GM19239 (cell line): ENCODE measurements around the gene KIRREL1.
A peak's percentile ranks its signal among the peaks of the same experiment; 100 is the strongest.

Experiments
- DNase-seq: peaks from one replicate; pipeline ENCODE4 v3.0.0; 2011; ENCODE audit warnings: low spot score; ENCODE audit not compliant: insufficient read length
- FAIRE-seq: peaks from 2 replicates; lab custom pipeline; 2011; peaks lifted over from hg19 to GRCh38; lab: Jason Lieb, UNC

Gene KIRREL1

DNA sequence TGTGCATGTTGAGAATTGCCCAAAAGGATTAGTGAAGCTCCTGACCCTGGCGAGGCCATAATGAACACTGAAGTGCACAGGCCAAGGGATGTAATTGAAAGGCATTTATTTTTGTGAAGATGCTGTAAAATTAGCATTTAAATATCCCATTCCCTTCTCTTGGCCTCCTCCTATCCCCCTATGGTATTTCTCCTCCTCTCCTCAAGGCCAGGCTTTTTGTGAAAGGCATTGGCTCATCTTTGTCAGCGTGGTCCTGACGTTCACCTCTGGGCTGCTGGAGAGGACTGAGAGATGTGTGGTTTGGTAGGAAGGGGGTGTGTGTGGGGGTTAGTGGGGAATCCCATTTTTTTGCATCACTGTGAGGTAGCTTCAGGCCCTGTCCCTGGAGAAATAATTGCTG is 105.7 kb downstream of the KIRREL1 start:
- DNase-seq, result no peak
- FAIRE-seq, result no peak

DNA sequence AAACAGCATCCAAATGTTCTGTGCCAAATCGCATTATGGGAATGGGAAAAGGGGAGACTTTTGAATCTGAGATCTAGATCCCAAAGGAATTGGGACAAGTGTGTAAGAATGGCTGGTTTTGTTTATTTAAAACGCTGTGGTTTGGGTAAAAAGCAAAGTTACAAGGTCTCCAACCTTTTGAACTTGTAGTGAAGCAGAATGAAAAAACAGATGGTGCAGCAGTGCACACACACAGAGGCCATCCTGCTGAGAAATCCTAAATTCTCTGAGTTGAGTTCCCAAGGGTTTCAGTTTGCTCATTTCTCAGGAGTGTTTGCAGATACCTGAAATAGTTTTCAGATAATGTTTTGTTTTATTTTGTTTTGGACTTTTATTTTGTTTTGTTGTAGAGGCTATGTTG is 107.1 kb downstream of the KIRREL1 start:
- FAIRE-seq (no peak), DNase-seq (no peak)

DNA sequence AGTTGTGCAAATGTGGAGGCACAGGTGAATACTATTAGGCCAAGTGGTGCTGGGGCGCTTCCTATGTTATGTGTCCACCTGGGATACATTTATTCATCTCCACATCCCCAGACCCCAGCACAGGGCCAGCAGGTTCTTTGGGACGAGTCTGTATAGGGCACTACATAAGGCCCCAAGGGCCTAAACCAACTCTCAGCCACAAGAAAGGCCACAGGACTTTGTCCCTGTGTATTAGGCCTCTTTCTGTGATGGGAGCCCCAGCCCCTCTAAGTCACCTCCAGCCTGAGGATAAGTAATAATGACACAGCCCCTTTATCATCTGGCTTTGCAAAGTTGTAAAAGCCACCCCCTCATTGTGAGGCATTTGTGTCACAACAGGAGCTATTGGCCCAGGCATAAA is 108.0 kb downstream of the KIRREL1 start:
- no peak for DNase-seq
- FAIRE-seq, result no peak

DNA sequence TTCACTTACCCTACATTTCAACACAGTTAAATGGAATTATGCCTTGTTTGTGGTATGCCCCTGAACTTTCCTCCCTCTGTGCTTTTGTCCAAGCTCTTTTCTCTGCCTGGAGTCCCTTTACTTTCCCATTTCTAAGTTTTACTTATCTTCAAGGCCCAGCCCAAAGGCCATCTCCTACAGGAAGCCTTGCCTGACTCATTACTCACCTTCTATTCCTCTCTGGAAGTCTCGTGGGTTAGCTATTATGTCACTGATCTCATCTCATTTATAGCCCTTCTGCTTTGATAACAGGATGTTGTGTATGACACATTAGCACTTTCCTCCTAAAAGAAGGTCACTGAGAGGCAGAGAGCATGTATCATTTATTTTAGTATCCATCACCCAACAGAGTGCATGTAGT is 108.5 kb downstream of the KIRREL1 start:
- DNase-seq (no peak), FAIRE-seq (no peak)

DNA sequence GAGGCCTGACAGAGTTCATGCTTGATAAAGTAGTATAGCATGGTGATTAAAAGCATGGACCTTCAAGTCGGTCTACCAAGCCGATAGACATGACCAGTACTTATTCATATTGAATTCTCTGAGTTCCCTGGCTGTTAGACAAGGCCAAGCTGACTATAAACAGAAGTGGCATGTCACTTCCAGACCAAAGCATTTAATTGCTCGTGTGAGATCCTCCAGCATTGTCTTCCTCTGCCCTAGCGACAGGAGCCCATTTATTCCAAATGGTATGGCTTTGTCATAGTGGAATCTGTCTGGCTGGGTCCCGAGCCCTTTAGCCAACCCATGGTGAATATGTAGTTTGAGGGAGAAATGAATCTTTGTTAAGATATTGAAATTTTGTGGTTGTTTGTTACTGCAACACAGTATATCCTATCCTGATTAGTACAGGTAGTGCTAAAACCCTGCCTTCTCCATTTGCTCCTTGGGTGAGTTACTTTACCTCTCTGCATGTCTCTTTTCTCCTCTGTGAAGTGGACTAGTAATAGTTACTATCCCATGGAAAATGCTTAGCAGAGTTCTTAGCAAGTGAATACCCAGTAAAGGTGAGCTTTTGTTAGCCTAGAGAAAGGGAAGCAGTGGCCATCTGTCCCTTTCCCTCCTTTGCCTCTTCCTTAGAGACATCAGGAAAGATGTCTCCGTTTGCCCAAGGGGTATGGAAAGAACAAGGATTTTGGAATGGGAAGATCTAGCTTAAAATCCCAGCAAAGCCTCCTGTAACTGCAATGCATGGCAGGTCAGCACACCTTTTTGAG is 109.6 kb downstream of the KIRREL1 start:
- DNase-seq (no peak), FAIRE-seq (no peak)

DNA sequence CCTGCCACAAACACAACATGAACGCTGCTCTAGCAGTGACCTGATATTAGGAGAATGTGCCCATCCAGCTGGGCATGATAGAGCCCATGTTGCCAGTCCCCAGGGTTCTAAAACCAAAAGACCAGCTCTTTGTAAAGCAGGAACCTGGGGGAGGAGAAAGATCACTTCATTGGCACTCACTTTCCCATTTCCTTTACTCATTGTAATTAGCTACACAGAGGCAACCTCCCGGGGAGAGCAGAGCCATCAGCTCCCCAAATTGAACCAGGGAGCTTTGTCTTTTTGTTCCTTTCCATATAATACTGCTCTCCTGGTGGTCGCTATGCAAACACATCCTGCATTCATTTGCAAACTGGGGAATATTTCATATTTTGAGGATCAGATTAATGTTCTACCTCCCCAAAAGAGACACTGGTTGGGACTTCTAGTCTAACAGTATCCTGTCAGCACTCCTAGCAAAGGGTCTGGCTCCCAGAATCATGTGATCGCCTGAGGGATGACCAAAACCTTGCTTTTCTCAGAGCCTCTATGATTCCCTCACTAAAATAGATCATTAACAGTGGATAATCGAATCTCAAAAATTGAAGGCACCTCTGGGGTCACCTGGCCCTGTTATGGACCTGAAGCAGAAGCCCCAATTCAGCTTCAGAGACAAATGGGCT is 110.5 kb downstream of the KIRREL1 start:
- FAIRE-seq (no peak), DNase-seq (no peak)

DNA sequence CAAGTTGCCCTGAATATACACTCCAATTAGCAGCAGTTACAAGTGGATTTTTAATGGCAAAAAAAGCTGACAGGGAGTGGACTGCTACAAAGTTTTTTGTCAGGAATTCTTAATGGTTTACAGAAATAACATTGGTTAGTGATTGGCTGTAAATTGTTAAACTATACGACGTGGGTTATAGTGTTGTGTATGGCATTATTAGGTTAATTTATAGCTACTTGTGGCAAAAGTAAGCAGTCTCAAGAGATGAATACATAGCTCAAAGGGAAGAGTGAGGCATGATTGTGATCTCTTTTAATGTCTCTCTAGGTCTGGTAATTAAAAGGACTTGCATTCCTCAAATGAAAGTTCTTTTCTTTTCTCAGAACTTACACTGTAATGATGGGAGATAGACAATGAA is 111.4 kb downstream of the KIRREL1 start:
- DNase-seq, result no peak
- FAIRE-seq, result no peak

DNA sequence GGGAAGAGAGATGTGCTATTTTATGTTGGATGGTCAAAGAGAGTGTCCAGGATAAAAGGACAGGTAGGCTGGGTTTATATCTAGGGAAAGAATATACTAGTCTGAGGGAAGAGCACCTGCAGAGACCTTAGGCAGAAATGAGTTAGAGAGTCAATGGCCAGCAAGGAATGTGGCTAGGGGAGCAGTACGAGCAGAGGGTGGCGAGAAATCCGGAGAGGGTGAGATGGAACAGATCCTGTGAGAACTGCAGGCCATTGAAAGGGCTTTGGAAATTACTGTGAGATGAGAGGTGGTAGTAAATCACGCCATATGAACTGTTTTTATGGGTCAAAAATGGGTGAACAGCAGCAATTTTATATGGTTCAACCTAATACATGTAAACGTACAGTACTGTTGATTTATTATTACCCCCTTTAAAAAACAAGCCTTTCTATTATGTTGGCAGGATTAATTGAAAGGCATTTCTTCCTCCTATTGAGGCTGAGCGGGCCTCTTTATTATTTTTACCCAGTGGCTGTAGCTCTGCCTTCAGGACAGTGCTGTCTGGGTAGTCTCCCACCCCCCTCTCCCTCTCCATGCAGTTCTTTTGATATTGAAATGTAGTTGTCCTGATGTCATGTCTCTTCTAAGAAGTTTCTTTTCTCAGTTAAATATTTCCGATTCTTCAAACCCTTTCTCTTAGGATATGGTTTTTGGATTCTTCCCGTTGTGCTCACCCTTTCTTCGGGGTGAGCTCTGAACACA is 112.1 kb downstream of the KIRREL1 start:
- no peak for FAIRE-seq
- DNase-seq, result no peak

DNA sequence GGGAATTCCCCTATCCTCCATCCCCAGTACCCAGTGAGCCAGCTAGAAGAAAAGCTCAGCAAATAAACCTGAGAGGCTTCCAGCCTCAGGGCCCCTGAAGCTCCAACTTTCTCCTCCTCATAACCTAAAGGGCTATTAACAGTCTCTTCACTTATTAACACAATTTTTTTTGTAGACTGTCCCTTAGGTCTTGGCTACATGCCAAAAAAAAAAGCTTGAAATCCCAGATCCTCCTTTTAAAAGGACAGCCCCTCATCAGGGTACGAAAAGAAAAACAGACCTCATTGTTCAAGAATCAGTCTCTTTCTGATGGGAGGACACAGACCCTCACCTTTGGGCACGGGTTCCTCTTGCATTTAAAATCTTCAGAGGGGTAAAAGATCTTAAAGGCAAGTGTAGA is 114.5 kb downstream of the KIRREL1 start:
- DNase-seq (no peak), FAIRE-seq (no peak)

DNA sequence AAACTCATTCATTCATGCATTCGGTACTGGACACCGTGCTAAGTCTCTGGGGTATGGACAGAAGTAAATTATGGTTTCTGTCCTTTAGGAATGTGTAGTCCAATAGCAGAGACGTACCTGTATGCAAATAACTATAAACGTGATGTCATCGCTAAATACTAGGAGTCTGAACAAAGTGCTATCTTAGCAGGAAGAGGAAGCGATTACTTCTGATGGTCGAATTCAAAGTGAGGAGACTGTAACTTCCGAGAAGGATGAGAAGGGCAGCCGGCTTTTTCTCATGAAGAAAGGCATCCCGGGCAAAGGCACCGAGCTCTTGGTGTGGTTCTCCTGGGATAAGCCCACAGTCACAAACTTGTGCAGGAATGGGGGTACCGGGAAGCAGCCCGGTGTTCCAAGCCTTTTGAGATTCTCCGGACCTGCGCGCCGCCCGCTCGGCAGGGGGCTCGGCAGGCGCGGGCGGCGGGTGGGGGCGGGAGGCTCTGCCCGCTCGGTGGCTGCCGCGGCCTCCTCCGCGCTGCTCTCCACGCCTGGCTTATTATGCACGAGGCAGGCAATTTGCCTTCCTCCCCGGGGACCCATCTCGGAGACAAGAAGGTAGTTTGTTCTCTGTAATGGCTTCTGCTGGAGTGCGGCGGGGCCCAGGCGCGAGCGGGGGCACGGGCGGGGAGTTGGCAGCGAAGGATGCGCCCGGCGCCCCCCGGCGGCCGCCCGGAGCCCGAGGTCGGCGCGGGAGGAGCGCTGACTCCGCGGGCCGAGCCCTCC is 119.7 kb downstream of the KIRREL1 start:
- FAIRE-seq, result no peak
- DNase-seq, result no peak

DNA sequence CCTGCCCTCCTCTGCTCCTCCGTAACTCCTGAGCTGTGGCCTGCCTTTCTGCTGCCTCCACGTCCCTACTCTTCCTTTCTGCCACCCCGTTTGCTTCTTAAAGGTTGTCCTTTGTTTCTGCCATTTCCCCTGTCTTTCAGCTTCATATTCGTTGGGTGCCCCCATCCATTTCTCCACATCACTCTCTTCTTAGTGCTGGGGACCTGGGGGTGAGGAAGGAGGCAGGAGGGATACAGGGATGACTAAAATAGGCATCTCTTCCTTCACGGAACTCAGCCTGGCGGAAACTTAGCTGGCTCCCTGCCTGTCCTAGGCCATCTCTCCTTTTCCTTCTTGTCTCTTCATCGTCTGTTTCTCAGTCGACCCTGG is 120.3 kb downstream of the KIRREL1 start:
- DNase-seq (no peak), FAIRE-seq (no peak)

DNA sequence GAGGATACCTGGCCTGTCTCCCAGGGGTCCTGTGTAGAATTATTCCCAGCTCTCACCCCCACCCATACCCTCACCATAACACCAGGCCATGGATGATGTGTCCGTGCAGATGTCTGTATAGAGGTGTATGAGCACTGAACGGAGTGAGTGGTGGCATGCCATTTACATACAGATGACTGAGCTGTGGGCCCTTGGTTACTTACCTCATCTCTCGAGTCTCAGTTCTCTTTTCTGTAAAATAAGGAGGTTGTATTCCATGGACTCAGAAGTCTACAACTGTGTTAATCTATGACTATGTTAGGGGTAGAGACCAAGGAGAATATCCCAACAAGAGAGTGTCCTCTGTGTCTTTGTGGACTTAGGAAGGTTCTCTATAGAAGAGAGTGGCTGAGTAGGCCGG is 121.7 kb downstream of the KIRREL1 start:
- no peak for DNase-seq
- no peak for FAIRE-seq

DNA sequence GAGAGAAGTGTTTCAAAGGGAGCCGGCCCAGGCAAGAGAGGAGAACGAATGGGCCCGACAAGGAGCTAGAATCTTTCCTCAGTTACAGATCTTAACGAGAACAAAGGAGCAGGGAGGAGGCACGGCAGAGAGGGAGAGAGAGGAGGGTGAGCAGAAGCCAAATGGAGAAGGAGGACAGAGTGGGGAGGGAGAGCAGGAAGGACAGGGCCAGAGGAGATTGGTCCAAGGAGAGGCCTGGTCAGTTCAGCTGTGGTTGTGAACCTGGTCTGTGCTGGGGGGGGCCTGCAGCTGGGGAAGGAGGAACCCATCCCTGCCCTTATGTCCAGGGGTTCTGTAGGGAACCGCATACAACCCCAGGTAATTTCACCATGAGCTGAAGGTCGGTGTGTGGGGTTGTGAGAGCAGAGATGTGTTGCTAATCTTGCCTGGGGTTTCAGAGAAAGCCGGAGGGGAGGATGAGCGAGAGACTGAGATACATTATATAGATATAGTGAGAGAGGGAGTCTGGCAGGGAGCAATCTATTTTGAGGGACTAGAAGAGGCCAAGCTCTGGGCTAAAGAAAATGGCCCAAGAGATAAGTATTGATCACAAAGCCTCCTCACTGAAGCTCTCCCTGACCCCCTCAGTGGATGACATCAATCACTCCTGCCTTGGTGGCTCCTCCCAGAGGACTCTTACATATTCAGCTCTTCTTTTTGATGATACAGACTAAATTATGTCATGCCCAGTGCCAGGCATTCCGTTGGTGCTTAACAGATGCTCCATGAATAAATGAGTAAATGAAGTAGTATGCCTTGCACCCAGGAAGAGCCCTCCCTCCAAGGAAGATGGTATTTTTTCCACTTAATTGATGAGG is 123.1 kb downstream of the KIRREL1 start:
- FAIRE-seq (no peak), DNase-seq (no peak)

DNA sequence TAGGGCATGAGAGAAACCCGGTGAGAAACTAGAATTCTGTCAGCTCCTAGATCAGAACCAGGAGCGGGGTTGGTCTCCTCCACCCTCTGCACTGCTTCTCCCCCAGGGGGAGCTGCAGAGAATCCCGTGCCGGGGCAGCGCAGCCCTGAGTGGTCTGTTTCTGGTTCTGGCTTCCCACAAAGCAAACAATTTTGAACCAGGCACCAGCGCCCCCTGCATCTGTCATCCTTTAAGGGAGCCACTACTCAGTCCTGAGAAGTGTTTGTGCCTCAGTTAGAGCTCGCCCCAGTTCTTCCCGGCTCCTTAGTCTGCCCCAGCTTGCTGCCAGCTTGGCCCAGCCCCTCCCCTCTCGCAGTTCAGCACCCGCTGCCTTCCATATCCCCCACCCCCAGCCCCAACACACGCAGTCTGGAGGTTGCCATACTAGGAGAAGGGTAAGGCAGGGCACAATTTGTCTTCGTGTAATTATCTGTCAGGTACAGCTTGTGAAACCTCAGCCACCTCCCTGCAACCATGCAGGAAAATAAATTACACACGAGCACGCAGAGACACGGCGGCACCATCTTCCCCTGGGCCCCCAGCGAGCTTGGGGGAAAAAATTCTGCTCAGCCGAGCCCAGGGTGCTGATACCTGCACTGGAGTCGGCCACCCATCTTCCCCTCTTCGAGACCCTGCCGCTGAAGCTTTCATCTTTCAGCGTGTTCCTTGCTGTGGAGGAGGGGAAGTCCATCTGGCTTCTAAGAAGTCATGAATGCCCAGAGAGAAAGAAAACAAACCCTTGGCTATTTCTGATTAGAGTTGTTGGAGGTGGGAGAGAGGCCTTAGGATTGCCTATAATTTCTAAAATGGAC is 124.6 kb downstream of the KIRREL1 start:
- DNase-seq (no peak), FAIRE-seq (no peak)

DNA sequence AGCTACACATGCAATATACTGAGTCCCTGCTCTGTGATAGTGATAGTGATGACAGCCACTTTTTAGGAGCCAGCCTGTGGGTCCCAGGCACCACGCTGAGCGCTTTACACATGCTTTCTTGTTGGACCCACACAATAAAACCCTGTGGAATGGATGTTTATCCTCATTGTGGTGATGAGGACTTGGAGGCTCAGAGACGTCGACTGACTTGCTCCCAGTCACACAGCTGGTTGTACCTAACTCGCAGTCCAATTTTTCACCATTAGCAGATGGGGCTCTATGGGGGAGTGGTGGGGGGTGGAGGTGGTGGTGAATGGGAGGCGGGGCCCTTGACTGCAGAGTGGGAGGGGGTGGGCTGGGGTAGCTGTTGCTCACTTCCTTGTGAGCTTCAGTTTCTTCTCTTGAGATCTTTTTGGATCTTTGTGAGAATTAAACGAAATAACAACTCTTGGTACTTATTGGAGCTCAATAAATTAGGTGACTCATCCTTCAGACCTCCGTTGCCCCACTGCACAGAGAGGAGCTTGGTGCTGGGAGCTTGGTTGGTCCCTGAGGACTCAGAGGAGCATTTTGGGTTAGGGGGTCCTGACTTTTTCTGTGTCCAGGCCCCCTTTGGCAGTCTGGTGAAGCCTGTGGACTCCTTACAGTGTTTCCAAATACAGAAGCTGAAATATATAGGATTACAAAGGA is 125.4 kb downstream of the KIRREL1 start:
- DNase-seq, result no peak
- FAIRE-seq, result no peak

DNA sequence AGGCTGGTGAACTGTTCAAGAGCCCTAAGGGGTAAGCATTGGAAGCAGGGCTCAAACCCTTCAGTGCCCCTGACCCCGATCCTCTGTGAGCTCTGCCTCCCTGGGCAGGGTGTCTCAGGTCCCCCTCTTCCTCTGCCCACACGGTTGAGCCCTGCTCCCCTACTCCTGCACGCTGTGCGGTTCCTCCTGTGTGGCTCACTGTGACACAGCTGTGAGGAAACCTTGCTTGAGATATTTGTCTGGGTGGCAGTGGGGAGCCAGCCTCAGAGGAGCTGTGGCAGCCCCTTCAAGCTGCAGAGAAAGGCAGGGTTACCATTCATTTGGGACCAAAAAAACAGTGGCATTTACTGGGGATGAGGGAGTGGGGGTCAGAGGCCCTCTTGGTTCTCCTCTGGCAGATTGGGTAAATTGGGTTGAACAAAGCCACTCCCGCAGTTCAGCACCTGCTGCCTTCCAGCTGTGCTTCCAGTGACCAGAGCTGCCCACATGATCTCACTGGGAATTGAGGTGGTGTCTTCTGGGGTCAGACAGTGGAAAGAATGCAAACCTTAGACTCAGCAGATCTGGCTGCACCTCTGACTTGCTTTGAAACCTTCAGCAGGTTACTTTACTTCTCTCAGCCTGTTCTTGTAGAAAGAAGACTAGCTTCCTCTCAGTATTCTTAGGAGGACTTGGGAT is 126.7 kb downstream of the KIRREL1 start:
- DNase-seq (no peak), FAIRE-seq (no peak)

DNA sequence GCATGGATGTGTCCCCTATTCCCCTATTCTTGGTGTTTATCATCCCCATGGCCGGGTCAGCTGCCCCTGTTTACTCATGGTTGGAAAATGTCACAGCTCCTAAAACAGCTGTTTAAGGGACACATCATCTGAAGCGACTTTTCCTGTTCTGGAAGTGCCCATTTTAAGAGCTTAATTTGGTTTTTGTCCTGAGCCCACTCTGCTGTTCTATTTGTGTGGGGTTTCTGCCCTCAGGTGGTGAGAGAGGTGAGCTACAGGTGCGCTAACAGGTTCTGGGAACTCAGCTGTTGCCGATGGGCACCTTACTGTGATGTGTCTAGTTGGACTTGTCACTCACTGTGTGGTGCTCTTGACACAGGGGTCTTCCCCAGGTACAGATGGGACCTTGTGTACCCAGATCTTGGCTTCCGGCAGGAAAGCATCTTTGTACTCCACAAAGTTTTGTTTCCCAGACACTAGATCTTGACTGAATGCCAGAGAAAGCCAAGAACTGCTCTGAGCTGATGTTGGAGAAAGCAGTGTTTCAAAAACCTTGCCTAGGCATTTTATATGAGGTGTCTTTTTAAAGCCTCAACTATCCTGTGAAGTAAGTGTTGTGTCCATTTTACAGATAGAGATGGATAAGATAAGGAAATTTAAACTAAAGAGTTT is 128.3 kb downstream of the KIRREL1 start:
- DNase-seq (no peak), FAIRE-seq (peak; percentile 47)
